Measurements from ENCODE around the gene CREB5. TPM values are rescaled to one million over a fixed set of nuclear protein-coding genes. Genes with fewer than 3 reads are reported as not detected.

CREB5 gene
- total RNA-seq, 5 donors from 2014 or later (not counting 1 experiment from before 2014, with no cell fraction given): 0.03 to 0.58 (median 0.23) TPM

- ATAC-seq (replicated peaks in 1 of 4) (no peak), DNase-seq (no peak)
- no peaks in the 10 kb centered on the region for H3K4me1 Mint-ChIP-seq
- Histone ChIP-seq H3K4me1 (ENCODE audit: control insufficient read depth in 1 of 2, extremely low read depth in 1 of 2, insufficient read depth in 2 of 2, low read length in 2 of 2) (no peaks in the 10 kb centered on the region), H3K27ac (ENCODE audit: low read length) (no peak overlapping the region), H3K9me3 (no peaks in the 10 kb centered on the region), H3K36me3 (ENCODE audit: control insufficient read depth in 2 of 2, extremely low read depth in 1 of 2, insufficient read depth in 1 of 2, low read length in 1 of 2) (no peaks in the 10 kb centered on the region), H3K4me3 (ENCODE audit: control insufficient read depth in 1 of 2, extremely low read depth in 1 of 2, low read length in 1 of 2) (no peak overlapping the region), H3K27me3 (replicated peaks in 1 of 2; ENCODE audit: control insufficient read depth in 2 of 2, extremely low read depth in 1 of 2, insufficient read depth in 2 of 2, low read length in 1 of 2) (peaks cover 0 to 4% of the 10 kb centered on the region in 2 experiments)
- peaks cover 0 to 9% of the 10 kb centered on the region in 2 donors for H3K27me3 Mint-ChIP-seq
- ChIA-PET POLR2A (no interaction called here), CTCF (no interaction called here)
- no peak overlapping the region for H3K4me3 Mint-ChIP-seq
- no peak overlapping the region for H3K27ac Mint-ChIP-seq
- peaks cover 0 to 4% (median 0%) of the 10 kb centered on the region in 3 donors for H3K9me3 Mint-ChIP-seq
- no CpG with 5 or more reads among the region's 6 CpGs for WGBS (ENCODE audit: insufficient coverage)
- no peaks in the 10 kb centered on the region for H3K36me3 Mint-ChIP-seq
These were observed 361.3 kb downstream of the CREB5 start for GRCh38 chr7:28773423-28774145.

- ATAC-seq (replicated peaks in 1 of 4) (no peak), DNase-seq (no peak)
- no peaks in the 10 kb centered on the region for H3K9me3 ChIP-seq
- Mint-ChIP-seq H3K27me3 (peaks cover 0 to 9% of the 10 kb centered on the region in 2 donors), H3K36me3 (no peaks in the 10 kb centered on the region), H3K4me3 (no peak overlapping the region), H3K27ac (no peak overlapping the region), H3K9me3 (peaks cover 0 to 4% (median 0%) of the 10 kb centered on the region in 3 donors), H3K4me1 (no peaks in the 10 kb centered on the region)
- CTCF ChIA-PET: no interaction called here
- H3K27ac ChIP-seq (ENCODE audit: low read length): no peak overlapping the region
- no peak overlapping the region for H3K4me3 ChIP-seq (ENCODE audit: control insufficient read depth in 1 of 2, extremely low read depth in 1 of 2, low read length in 1 of 2)
- no peaks in the 10 kb centered on the region for H3K36me3 ChIP-seq (ENCODE audit: control insufficient read depth in 2 of 2, extremely low read depth in 1 of 2, insufficient read depth in 1 of 2, low read length in 1 of 2)
- H3K4me1 ChIP-seq (ENCODE audit: control insufficient read depth in 1 of 2, extremely low read depth in 1 of 2, insufficient read depth in 2 of 2, low read length in 2 of 2): no peaks in the 10 kb centered on the region
- peaks cover 0 to 4% of the 10 kb centered on the region in 2 experiments for H3K27me3 ChIP-seq (replicated peaks in 1 of 2; ENCODE audit: control insufficient read depth in 2 of 2, extremely low read depth in 1 of 2, insufficient read depth in 2 of 2, low read length in 1 of 2)
- 100% methylated on average over 1 of the region's 4 CpGs for WGBS (ENCODE audit: insufficient coverage)
- POLR2A ChIA-PET: no interaction called here
These were observed 362.1 kb downstream of the CREB5 start for GRCh38 chr7:28774261-28774988.

GRCh38 chr7:28776463-28777157, 364.3 kb downstream of the CREB5 start:
- Histone ChIP-seq H3K36me3 (ENCODE audit: control insufficient read depth in 2 of 2, extremely low read depth in 1 of 2, insufficient read depth in 1 of 2, low read length in 1 of 2) (no peaks in the 10 kb centered on the region), H3K27me3 (replicated peaks in 1 of 2; ENCODE audit: control insufficient read depth in 2 of 2, extremely low read depth in 1 of 2, insufficient read depth in 2 of 2, low read length in 1 of 2) (peaks cover 0 to 4% of the 10 kb centered on the region in 2 experiments), H3K4me1 (ENCODE audit: control insufficient read depth in 1 of 2, extremely low read depth in 1 of 2, insufficient read depth in 2 of 2, low read length in 2 of 2) (no peaks in the 10 kb centered on the region), H3K9me3 (no peaks in the 10 kb centered on the region), H3K27ac (ENCODE audit: low read length) (no peak overlapping the region), H3K4me3 (ENCODE audit: control insufficient read depth in 1 of 2, extremely low read depth in 1 of 2, low read length in 1 of 2) (no peak overlapping the region)
- Mint-ChIP-seq H3K4me1 (no peaks in the 10 kb centered on the region), H3K9me3 (peaks cover 0 to 4% (median 0%) of the 10 kb centered on the region in 3 donors), H3K27me3 (peaks cover 0 to 5% of the 10 kb centered on the region in 2 donors), H3K4me3 (no peak overlapping the region), H3K27ac (no peak overlapping the region), H3K36me3 (no peaks in the 10 kb centered on the region)
- DNase-seq: no peak
- POLR2A ChIA-PET: no interaction called here
- CTCF ChIA-PET: interaction anchor here in 1 of 2 donors (0.5 kb wide), 1 partner anchor 743 kb away, joined by 3 read pairs; no protein-coding TSS in a partner anchor
- WGBS (ENCODE audit: insufficient coverage): no CpG with 5 or more reads among the region's 4 CpGs
- ATAC-seq (replicated peaks in 1 of 4): no peak

DNA sequence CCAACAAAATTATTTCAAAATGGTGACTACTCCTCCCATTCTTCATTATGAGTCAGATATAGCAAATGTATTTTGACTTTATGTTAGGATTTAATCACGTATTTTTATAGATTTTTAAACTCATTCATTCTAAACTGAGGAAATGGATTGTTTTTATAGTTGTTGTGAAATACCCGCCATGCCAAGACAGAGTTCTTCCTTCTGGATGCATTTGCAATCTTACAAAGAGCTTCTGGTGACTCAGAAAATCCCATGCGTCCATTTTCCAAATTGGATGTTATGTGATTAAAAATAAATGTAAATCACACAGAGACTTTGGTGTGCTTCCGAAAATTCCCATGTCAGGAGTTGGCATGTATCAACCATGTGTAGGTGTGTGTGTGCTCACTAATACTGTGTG, 366.5 kb downstream of the CREB5 start:
- no peaks in the 10 kb centered on the region for H3K36me3 ChIP-seq (ENCODE audit: control insufficient read depth in 2 of 2, extremely low read depth in 1 of 2, insufficient read depth in 1 of 2, low read length in 1 of 2)
- H3K4me1 Mint-ChIP-seq: peaks cover 0 to 2% (median 0%) of the 10 kb centered on the region in 3 donors
- no peaks in the 10 kb centered on the region for H3K4me1 ChIP-seq (ENCODE audit: control insufficient read depth in 1 of 2, extremely low read depth in 1 of 2, insufficient read depth in 2 of 2, low read length in 2 of 2)
- H3K4me3 ChIP-seq (ENCODE audit: control insufficient read depth in 1 of 2, extremely low read depth in 1 of 2, low read length in 1 of 2): no peak overlapping the region
- ChIA-PET POLR2A (no interaction called here), CTCF (no interaction called here)
- H3K27me3 ChIP-seq (replicated peaks in 1 of 2; ENCODE audit: control insufficient read depth in 2 of 2, extremely low read depth in 1 of 2, insufficient read depth in 2 of 2, low read length in 1 of 2): no peaks in the 10 kb centered on the region
- H3K27me3 Mint-ChIP-seq: peaks cover 0 to 4% of the 10 kb centered on the region in 2 donors
- no peak overlapping the region for H3K4me3 Mint-ChIP-seq
- H3K36me3 Mint-ChIP-seq: no peaks in the 10 kb centered on the region
- no peak for DNase-seq
- H3K27ac Mint-ChIP-seq: no peak overlapping the region
- H3K27ac ChIP-seq (ENCODE audit: low read length): no peak overlapping the region
- peaks cover 0 to 4% (median 0%) of the 10 kb centered on the region in 3 donors for H3K9me3 Mint-ChIP-seq
- no peaks in the 10 kb centered on the region for H3K9me3 ChIP-seq
- no CpG with 5 or more reads among the region's 4 CpGs for WGBS (ENCODE audit: insufficient coverage)
- no peak for ATAC-seq (replicated peaks in 1 of 4)

- H3K36me3 Mint-ChIP-seq: no peaks in the 10 kb centered on the region
- ChIA-PET POLR2A (no interaction called here), CTCF (no interaction called here)
- no peaks in the 10 kb centered on the region for H3K4me1 ChIP-seq (ENCODE audit: control insufficient read depth in 1 of 2, extremely low read depth in 1 of 2, insufficient read depth in 2 of 2, low read length in 2 of 2)
- H3K36me3 ChIP-seq (ENCODE audit: control insufficient read depth in 2 of 2, extremely low read depth in 1 of 2, insufficient read depth in 1 of 2, low read length in 1 of 2): no peaks in the 10 kb centered on the region
- peaks cover 0 to 2% (median 0%) of the 10 kb centered on the region in 3 donors for H3K4me1 Mint-ChIP-seq
- H3K27me3 Mint-ChIP-seq: peaks cover 0 to 4% of the 10 kb centered on the region in 2 donors
- H3K4me3 ChIP-seq (ENCODE audit: control insufficient read depth in 1 of 2, extremely low read depth in 1 of 2, low read length in 1 of 2): no peak overlapping the region
- peaks cover 0 to 4% (median 0%) of the 10 kb centered on the region in 3 donors for H3K9me3 Mint-ChIP-seq
- no peak for DNase-seq
- H3K4me3 Mint-ChIP-seq: no peak overlapping the region
- H3K27ac Mint-ChIP-seq: no peak overlapping the region
- no peak for ATAC-seq (replicated peaks in 1 of 4)
- 83% methylated on average over 2 of the region's 6 CpGs for WGBS (ENCODE audit: insufficient coverage)
- no peaks in the 10 kb centered on the region for H3K9me3 ChIP-seq
- H3K27ac ChIP-seq (ENCODE audit: low read length): no peak overlapping the region
- no peaks in the 10 kb centered on the region for H3K27me3 ChIP-seq (replicated peaks in 1 of 2; ENCODE audit: control insufficient read depth in 2 of 2, extremely low read depth in 1 of 2, insufficient read depth in 2 of 2, low read length in 1 of 2)
These were observed 367.6 kb downstream of the CREB5 start for GRCh38 chr7:28779954-28780353.

GRCh38 chr7:28782362-28782761, 370.0 kb downstream of the CREB5 start:
- no peaks in the 10 kb centered on the region for H3K9me3 Mint-ChIP-seq
- H3K9me3 ChIP-seq: no peaks in the 10 kb centered on the region
- no CpG with 5 or more reads among the region's 2 CpGs for WGBS (ENCODE audit: insufficient coverage)

More at GRCh38 chr7:28782362-28782761, 370.0 kb downstream of the CREB5 start:
- Histone ChIP-seq H3K4me3 (ENCODE audit: control insufficient read depth in 1 of 2, extremely low read depth in 1 of 2, low read length in 1 of 2) (no peak overlapping the region), H3K36me3 (ENCODE audit: control insufficient read depth in 2 of 2, extremely low read depth in 1 of 2, insufficient read depth in 1 of 2, low read length in 1 of 2) (no peaks in the 10 kb centered on the region), H3K4me1 (ENCODE audit: control insufficient read depth in 1 of 2, extremely low read depth in 1 of 2, insufficient read depth in 2 of 2, low read length in 2 of 2) (no peaks in the 10 kb centered on the region), H3K27ac (ENCODE audit: low read length) (no peak overlapping the region), H3K27me3 (replicated peaks in 1 of 2; ENCODE audit: control insufficient read depth in 2 of 2, extremely low read depth in 1 of 2, insufficient read depth in 2 of 2, low read length in 1 of 2) (no peaks in the 10 kb centered on the region)
- DNase-seq (no peak), ATAC-seq (replicated peaks in 1 of 4) (no peak)
- H3K4me1 Mint-ChIP-seq: peaks cover 0 to 2% (median 0%) of the 10 kb centered on the region in 3 donors
- ChIA-PET CTCF (no interaction called here), POLR2A (no interaction called here)
- no peak overlapping the region for H3K4me3 Mint-ChIP-seq
- no peak overlapping the region for H3K27ac Mint-ChIP-seq
- no peaks in the 10 kb centered on the region for H3K36me3 Mint-ChIP-seq
- peaks cover 0 to 4% of the 10 kb centered on the region in 2 donors for H3K27me3 Mint-ChIP-seq

All from T-cell (primary cell).